Activated T-cell treated with anti-CD3 and anti-CD28 coated beads, Interleukin-2, amount 50 U/mL, for 1 hour (primary cell): ENCODE data around the gene NDOR1.
A peak's percentile ranks its signal among the peaks of the same experiment; 100 is the strongest.

Experiments used
- DNase-seq: peaks from one replicate; pipeline ENCODE4 v3.0.0-alpha.2; 2020

The NDOR1 gene

DNA sequence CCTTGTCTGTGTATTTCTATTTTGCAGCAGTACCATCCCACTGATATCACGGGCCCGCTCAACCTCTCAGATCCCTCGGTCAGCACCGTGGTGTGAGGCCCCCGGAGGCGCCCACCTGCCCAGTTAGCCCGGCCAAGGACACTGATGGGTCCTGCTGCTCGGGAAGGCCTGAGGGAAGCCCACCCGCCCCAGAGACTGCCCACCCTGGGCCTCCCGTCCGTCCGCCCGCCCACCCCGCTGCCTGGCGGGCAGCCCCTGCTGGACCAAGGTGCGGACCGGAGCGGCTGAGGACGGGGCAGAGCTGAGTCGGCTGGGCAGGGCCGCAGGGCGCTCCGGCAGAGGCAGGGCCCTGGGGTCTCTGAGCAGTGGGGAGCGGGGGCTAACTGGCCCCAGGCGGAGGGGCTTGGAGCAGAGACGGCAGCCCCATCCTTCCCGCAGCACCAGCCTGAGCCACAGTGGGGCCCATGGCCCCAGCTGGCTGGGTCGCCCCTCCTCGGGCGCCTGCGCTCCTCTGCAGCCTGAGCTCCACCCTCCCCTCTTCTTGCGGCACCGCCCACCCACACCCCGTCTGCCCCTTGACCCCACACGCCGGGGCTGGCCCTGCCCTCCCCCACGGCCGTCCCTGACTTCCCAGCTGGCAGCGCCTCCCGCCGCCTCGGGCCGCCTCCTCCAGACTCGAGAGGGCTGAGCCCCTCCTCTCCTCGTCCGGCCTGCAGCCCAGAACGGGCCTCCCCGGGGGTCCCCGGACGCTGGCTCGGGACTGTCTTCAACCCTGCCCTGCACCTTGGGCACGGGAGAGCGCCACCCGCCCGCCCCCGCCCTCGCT lies 37.5 kb upstream of the NDOR1 start:
- DNase-seq, result no peak

DNA sequence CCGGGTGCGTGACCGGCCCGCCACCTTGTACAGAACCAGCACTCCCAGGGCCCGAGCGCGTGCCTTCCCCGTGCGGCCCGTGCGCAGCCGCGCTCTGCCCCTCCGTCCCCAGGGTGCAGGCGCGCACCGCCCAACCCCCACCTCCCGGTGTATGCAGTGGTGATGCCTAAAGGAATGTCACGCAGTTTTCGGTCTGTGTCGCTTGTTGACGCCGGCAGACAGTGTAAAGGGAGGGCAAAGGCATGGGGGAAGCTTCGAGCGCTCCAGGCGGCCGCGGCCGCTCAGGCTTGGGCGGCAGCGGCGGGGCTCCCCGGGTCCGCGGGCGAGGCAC lies 37.0 kb upstream of the NDOR1 start:
- no peak for DNase-seq

GRCh38 chr9:137168904-137169856 lies 36.3 kb upstream of the NDOR1 start:
- no peak for DNase-seq

GRCh38 chr9:137169896-137170358 lies 35.6 kb upstream of the NDOR1 start, which contains the start of gene LRRC26:
Gene LRRC26 (minus strand): TSS chr9:137170051. CDS start chr9:137169943, 108 bp downstream.
- DNase-seq, result no peak

DNA sequence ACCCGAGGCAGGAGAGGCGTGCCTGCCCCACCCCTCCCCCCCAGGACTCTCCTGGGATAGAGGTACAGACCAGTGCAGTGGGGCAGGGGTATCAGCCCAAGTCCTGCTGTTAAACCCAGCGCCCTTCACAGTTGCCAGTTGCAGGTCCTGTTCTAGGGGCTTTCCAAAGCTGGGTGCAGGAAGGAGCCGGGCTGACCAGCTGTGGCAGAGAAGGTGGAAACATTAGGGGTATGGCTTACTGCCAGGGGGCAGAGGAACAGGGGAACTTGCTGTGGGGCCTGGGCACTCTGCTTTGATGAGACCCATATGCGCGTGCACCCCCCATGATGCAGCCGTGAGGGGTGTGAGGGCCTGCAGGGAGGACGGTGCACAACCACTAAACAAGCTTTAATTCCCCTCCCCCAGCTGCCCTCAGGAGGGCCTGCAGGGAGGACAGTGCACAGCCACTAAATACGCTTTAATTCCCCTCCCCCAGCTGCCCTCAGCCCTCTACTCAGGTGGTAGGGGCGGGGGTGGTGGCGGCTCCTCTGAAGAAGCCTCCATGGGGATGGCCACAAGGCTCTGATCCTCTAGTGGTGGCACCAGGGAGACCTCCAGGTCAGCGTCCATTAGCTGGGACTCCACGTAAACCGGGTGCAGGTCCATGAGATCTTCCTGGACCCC lies 34.9 kb upstream of the NDOR1 start:
- no peak for DNase-seq

- no peak for DNase-seq
Observed at GRCh38 chr9:137171149-137171900, 34.2 kb upstream of the NDOR1 start.

DNA sequence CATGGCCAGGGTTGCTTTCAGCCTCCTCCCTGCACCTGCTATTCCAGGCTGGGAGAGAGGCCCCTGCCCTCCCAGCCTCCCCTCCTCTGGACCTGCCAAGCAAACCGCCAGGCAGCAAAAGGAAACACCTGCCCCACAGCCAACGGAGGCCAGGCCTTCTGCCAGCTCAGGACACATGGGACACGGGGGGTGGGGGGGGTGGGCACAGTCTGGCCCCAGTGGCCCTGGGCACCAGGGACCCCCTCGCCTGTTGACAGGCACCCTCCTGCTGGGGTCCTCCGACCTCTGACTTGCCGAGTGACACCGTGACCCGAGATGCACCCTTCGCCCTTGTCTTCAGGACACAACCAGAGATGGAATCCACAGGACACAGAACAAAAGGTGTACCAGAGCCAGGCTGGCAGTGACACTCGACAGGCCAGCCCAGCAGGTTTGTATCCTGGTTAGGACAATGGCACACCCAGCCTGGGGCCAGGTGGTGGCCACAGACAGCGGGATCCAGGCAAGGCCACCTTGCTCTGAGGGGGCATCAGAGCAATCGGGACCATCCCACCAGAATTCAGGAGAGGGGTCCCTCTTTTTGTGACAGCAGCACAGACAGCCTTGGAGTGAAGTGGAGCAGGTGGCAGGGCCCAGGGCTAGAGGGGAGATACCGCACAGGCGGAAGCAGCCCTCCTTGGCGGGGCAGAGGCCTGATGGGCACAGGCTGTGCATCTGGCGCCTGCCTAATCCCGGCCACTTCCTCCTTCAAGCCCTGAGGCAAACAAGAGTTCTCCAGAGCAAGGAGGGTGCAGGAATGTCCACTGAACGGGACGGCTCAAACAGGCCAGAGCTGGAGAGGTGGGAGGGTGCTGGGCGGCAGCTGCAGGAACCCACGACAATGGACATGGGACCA lies 32.4 kb upstream of the NDOR1 start:
- no peak for DNase-seq

DNA sequence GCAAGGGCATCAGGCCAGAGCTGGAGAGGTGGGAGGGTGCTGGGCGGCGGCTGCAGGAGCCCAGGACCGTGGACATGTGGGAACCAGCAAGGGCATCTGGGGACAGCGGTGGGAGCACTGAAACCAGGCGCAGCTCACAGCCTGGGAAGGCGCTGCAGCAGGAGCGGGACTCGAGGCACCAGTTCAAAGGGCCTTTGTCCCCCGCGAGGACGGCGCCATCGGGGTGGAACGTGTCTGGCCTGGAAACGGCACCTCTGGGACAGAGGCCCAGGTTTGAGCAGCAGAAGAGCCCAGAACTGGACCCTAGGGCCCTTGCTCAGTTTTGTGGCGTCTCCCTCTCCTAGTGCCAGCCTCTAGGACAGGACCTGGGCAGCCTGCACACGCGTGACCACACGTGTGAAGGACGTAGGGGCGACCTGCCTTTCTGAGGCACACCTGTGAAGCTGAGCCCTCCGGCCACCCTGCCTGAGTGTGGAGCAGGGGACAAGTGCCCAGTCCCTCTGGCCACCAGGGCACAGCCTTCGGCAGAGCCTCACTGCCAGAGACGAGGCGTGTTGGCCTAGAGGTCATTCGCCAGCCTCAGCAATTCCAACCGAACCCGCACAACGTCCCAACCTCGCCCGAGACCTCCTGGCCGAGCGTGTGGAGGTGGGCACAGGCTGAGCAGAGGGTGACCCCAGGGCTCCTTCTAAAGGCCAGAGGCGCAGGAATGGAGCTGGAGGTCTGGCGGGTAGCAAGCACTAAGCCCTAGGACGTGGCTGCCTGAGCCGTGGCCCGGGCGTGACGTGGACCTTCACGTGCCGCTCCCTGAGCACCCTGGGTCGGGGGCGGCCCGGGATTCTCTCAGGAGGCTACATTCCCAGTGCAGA lies 31.5 kb upstream of the NDOR1 start:
- no peak for DNase-seq

- no peak for DNase-seq
Observed at GRCh38 chr9:137174722-137175293, 30.7 kb upstream of the NDOR1 start.

DNA sequence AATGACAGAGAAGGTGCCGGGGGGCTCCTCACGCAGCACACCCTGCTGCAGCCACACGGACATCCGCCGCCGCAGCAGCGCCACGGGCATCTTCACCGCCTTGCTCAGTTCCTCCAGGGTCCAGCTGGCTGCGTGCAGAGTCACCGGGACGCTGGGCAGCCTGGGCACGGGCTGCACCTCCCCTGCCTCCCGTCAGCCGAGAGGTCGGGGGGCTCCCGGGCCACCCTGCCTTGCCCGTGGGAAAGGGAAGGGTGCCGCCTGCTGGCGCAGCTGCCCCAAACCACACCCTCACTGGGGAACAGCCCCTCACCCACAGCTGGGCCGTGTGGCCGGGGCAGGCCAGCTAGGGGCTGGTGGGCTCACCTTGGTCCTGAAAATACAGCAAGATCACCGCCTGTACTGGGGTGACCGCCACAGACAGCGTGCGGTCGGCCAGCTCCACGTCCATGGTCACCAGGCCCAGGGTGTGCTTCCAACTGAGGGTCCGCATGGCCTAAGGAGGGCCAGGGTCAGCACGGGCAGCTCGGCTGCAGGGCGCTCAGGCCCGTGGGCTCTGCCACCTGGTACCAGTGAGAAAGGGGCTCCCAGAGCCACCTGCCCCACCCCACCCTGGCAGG lies 30.0 kb upstream of the NDOR1 start:
- DNase-seq, result no peak

GRCh38 chr9:137176302-137177182 lies 29.0 kb upstream of the NDOR1 start:
- peak; percentile 33 for DNase-seq

GRCh38 chr9:137178201-137178938 lies 27.1 kb upstream of the NDOR1 start:
- no peak for DNase-seq

- no peak for DNase-seq
Observed at GRCh38 chr9:137178939-137179630, 26.4 kb upstream of the NDOR1 start.

DNA sequence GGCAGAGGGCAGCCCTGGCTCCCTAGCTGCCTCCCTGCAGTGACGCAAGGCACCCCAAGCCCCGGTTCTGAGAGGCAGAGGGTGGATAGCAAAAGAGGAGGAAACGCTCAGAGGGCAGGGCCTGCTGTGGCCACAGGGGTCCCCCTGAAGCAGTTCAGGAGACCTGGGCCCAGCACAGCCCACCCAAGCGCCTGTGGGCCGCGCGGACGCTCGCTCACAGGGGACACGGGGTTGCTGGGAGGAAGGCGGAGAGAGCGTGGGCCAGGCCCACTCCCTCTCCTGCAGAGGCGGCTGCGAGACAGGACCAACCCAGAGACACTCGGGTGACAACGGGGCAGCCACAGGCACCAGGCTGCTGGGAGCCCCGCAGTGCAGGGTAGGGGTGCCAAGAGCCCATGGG lies 25.7 kb upstream of the NDOR1 start:
- no peak for DNase-seq

DNA sequence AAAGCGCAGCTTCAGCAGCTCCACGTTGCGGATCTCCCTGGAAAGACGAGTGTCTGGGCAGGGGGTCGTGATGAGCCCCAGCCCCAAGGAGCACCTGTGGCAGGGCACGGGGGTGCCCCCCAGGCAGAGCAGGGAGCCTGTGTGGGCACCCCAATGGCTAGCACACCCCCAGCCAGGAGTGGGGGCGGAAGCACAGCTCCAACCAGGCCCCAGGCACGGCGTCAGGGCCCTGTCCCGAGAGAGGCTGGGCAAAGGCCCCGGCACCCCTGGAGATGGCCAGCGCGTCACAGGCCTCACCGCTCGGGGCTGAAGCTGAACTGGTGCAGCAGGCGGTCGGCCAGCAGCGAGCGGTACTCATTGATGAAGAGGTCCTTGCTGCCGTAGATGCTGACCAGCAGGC lies 25.0 kb upstream of the NDOR1 start:
- no peak for DNase-seq

DNA sequence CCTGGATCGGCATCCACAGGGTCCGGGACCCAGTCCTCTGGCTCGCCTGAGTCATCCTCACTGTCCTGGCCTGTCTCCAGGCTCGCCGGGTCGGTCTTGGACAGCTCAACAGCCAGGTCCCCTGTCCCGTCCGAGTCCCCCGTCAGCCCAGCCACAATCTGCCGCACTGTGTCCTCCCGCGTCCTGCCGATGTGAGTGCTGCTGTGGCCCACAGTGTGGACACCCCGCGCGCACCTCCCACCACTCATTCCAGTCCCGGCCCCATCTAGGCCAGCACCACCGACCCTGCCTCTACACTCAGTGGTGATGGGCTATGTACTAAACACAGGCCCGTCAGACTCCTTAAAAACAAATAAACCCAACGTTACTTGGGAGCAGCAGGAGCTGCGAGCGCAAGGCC lies 23.8 kb upstream of the NDOR1 start:
- no peak for DNase-seq

GRCh38 chr9:137182836-137183235 lies 22.7 kb upstream of the NDOR1 start:
- no peak for DNase-seq
